Astrocyte of the spinal cord (primary cell): ENCODE measurements around the gene RNF13.

ENCODE experiments used
- DNase-seq: peaks from one replicate; pipeline ENCODE4 v3.0.0; 2011; ENCODE audit warnings: low read depth, low spot score
- H3K4me3 ChIP-seq: 2 replicates; pipeline ENCODE4 v1.5.1; 2011; ENCODE audit warnings: low read depth, mild to moderate bottlenecking, low read length, moderate library complexity
- CTCF ChIP-seq: IDR thresholded peaks from 2 replicates; pipeline ENCODE4 v1.5.1; 2012; ENCODE audit warnings: low read depth, mild to moderate bottlenecking, low read length, inconsistent platforms
- in situ Hi-C: cut with HindIII; loops from 2 replicates; pipeline ENCODE4 v1.10.0; 2017; ENCODE audit warnings: low sequenced_read_pairs

RNF13 gene

GRCh38 chr3:149908424-149908957 lies 95.5 kb downstream of the RNF13 start:
- DNase-seq = no peak
- no peak overlapping the region for H3K4me3 ChIP-seq
- TF ChIP-seq CTCF = no peak
- in situ Hi-C loops = no loop called here

- in situ Hi-C loops = no loop called here
- DNase-seq = no peak
- no peak overlapping the region for H3K4me3 ChIP-seq
- TF ChIP-seq CTCF = no peak
Observed at GRCh38 chr3:149909923-149910322, 96.9 kb downstream of the RNF13 start.

GRCh38 chr3:149917124-149917667 lies 104.2 kb downstream of the RNF13 start:
- DNase-seq = no peak
- H3K4me3 ChIP-seq = no peak overlapping the region
- in situ Hi-C loops = no loop called here
- no peak for TF ChIP-seq CTCF

GRCh38 chr3:149919509-149919908 lies 106.5 kb downstream of the RNF13 start:
- in situ Hi-C loops = no loop called here
- H3K4me3 ChIP-seq = no peak overlapping the region

GRCh38 chr3:149920119-149920518 lies 107.1 kb downstream of the RNF13 start:
- H3K4me3 ChIP-seq = no peak overlapping the region
- in situ Hi-C loops = no loop called here
- DNase-seq = no peak
- no peak for TF ChIP-seq CTCF

More at GRCh38 chr3:149919509-149919908, 106.5 kb downstream of the RNF13 start:
- DNase-seq = no peak
- no peak for TF ChIP-seq CTCF

- DNase-seq = no peak
- H3K4me3 ChIP-seq = no peak overlapping the region
- in situ Hi-C loops = no loop called here
- TF ChIP-seq CTCF = no peak
Observed at GRCh38 chr3:149933008-149933407, 120.0 kb downstream of the RNF13 start.
